Vagina (tissue), 2 donors: ENCODE data around the gene HASPIN.

Source experiments
- CTCF ChIP-seq, 3 experiments: fragments of 450-650 bp in 2 of 3; fragments of 200-600 bp in 1 of 3; sonication (generic) in 1 of 3; IDR thresholded peaks; one replicate each; pipeline ENCODE4 v1.5.1; 2017 to 2019; ENCODE audit warnings: antibody characterized with exemption in 3 of 3, mild to moderate bottlenecking in 2 of 3, moderate library complexity in 2 of 3
- POLR2A ChIP-seq, 2 donors: fragments of 450-650 bp; IDR thresholded peaks; one replicate each; pipeline ENCODE4 v1.6.1; 2017; ENCODE audit warnings: antibody characterized with exemption in 2 of 2, mild to moderate bottlenecking in 2 of 2, moderate library complexity in 2 of 2

GRCh38 chr17:3695723-3696411 lies 27.8 kb upstream of the HASPIN start, which contains the start of gene P2RX5:
- TF ChIP-seq POLR2A (IDR thresholded peaks at IDR 0.05) (no peak), CTCF (IDR thresholded peaks at IDR 0.05) (no peak)
